Endothelial cell of umbilical vein (primary cell): Measurements from ENCODE around the gene SRSF1. TPM values are rescaled to one million over a fixed set of nuclear protein-coding genes. Genes with fewer than 3 reads are reported as not detected.

Source experiments
- BruUV-seq: library from RNA; stranded (reverse); fragments of 400-500 nt; replicated peaks from 2 replicates; lab custom pipeline; 2021; lab: Mats Ljungman, UMichigan
- CTCF ChIA-PET: fragments of 300-600, 350-600 bp; sonication (Branson Sonifier 250); formaldehyde crosslinking; loops from one replicate; lab custom pipeline; 2021; ENCODE audit warnings: antibody characterized with exemption, inconsistent platforms; lab: Charles Lee
- POLR2A ChIA-PET: fragments of 300-600, 350-600 bp; sonication (Branson Sonifier 250); formaldehyde crosslinking; loops from one replicate; lab custom pipeline; 2021; ENCODE audit warnings: antibody characterized with exemption, inconsistent platforms; lab: Charles Lee
- DNase-seq: peaks from one replicate; pipeline ENCODE4 v3.0.0-alpha.2; 2011; ENCODE audit warnings: low read depth, low spot score
- FAIRE-seq: peaks from 2 replicates; lab custom pipeline; 2011; peaks lifted over from hg19 to GRCh38; lab: Jason Lieb, UNC
- H2AFZ ChIP-seq: 2 replicates; pipeline ENCODE4 v1.6.0; 2012; ENCODE audit warnings: low read depth, low read length, control low read depth, inconsistent platforms
- H3K27ac ChIP-seq: 2 replicates; pipeline ENCODE4 v1.5.1; 2011; ENCODE audit warnings: low read depth, mild to moderate bottlenecking, control low read depth, low read length, moderate library complexity; ENCODE audit not compliant: insufficient read depth
- H3K27me3 ChIP-seq, 2 experiments: 2 replicates each; pipeline versions ENCODE4 v1.6.0 to v1.6.1; 2011; ENCODE audit warnings: low read length in 2 of 2, mixed read lengths in 1 of 2; ENCODE audit not compliant: control insufficient read depth in 2 of 2, insufficient read depth in 2 of 2
- H3K36me3 ChIP-seq, 2 experiments: 2 replicates in 1 of 2; 3 replicates in 1 of 2; pipeline ENCODE4 v1.5.1; 2011; ENCODE audit warnings: low read length in 2 of 2, mild to moderate bottlenecking in 1 of 2, moderate library complexity in 1 of 2; ENCODE audit not compliant: control insufficient read depth in 2 of 2, insufficient read depth in 2 of 2; ENCODE audit errors: extremely low read depth in 1 of 2
- H3K4me1 ChIP-seq: 3 replicates; pipeline ENCODE4 v1.5.1; 2011; ENCODE audit warnings: mild to moderate bottlenecking, low read length; ENCODE audit not compliant: control insufficient read depth, insufficient read depth; ENCODE audit errors: extremely low read depth
- H3K4me2 ChIP-seq: 2 replicates; pipeline ENCODE4 v1.6.1; 2011; ENCODE audit warnings: low read length, control low read depth, mixed read lengths; ENCODE audit not compliant: insufficient read depth
- H3K4me3 ChIP-seq, 3 experiments: fragments of 200-600 bp in 1 of 3; sonication (generic), shearing (Covaris generic) in 1 of 3; replicated peaks in 1 of 3; 2 replicates each; pipeline ENCODE4 v1.5.1; 2011 to 2016; ENCODE audit warnings: control low read depth in 3 of 3, low read length in 3 of 3, mild to moderate bottlenecking in 2 of 3, inconsistent platforms in 1 of 3, low read depth in 1 of 3, moderate library complexity in 1 of 3; ENCODE audit not compliant: insufficient read depth in 1 of 3
- H3K79me2 ChIP-seq: 2 replicates; pipeline ENCODE4 v1.6.0; 2012; ENCODE audit warnings: low read length, inconsistent platforms; ENCODE audit not compliant: control insufficient read depth, insufficient read depth
- H3K9ac ChIP-seq: replicated peaks from 2 replicates; pipeline ENCODE3; 2011; ENCODE audit warnings: low read length, control low read depth; ENCODE audit not compliant: insufficient read depth; ENCODE audit errors: extremely low read depth
- H3K9me1 ChIP-seq: replicated peaks from 3 replicates; pipeline ENCODE4 v1.6.0; 2011; ENCODE audit warnings: mild to moderate bottlenecking, low read length; ENCODE audit not compliant: control insufficient read depth, insufficient read depth; ENCODE audit errors: extremely low read depth
- H3K9me3 ChIP-seq: replicated peaks from 2 replicates; pipeline ENCODE4 v1.5.1; 2012; ENCODE audit warnings: low read length, inconsistent platforms; ENCODE audit not compliant: control insufficient read depth, insufficient read depth
- H4K20me1 ChIP-seq: replicated peaks from 2 replicates; pipeline ENCODE3; 2011; ENCODE audit warnings: mild to moderate bottlenecking, low read length; ENCODE audit not compliant: control insufficient read depth, insufficient read depth; ENCODE audit errors: extremely low read depth
- CTCF ChIP-seq, 2 donors: IDR thresholded peaks; 1 replicate in 1 of 2; 2 replicates in 1 of 2; pipeline ENCODE4 v1.5.1; 2011; ENCODE audit warnings: low read length in 2 of 2, mild to moderate bottlenecking in 2 of 2, moderate library complexity in 2 of 2, control low read depth in 1 of 2, inconsistent platforms in 1 of 2, low read depth in 1 of 2; ENCODE audit not compliant: insufficient read depth in 1 of 2; ENCODE audit errors: extremely low read depth in 1 of 2
- EZH2 ChIP-seq: IDR thresholded peaks from 2 replicates; pipeline ENCODE4 v1.6.1; 2012; ENCODE audit warnings: borderline replicate concordance, low read depth, mild to moderate bottlenecking, moderate library complexity, low read length, inconsistent platforms; ENCODE audit not compliant: severe bottlenecking
- FOS ChIP-seq: IDR thresholded peaks from 2 replicates; pipeline ENCODE4 v1.6.1; 2011; ENCODE audit warnings: mild to moderate bottlenecking, low read length, moderate library complexity, borderline replicate concordance; ENCODE audit not compliant: insufficient read depth
- GATA2 ChIP-seq: IDR thresholded peaks from 2 replicates; pipeline ENCODE4 v1.7.0; 2011; ENCODE audit warnings: low read depth, mild to moderate bottlenecking, moderate library complexity, mixed read lengths, low read length; ENCODE audit not compliant: insufficient read length, insufficient read depth
- JUN ChIP-seq: IDR thresholded peaks from 2 replicates; pipeline ENCODE4 v1.6.1; 2011; ENCODE audit warnings: borderline replicate concordance, low read depth; ENCODE audit not compliant: insufficient read length, insufficient read depth
- MAX ChIP-seq: IDR thresholded peaks from 2 replicates; pipeline ENCODE4 v1.6.1; 2011; ENCODE audit not compliant: insufficient read depth, insufficient read length
- MYC ChIP-seq: IDR thresholded peaks from one replicate; pipeline ENCODE4 v1.6.1; 2011; ENCODE audit warnings: mild to moderate bottlenecking, low read depth, low read length
- POLR2A ChIP-seq: IDR thresholded peaks from 2 replicates; pipeline ENCODE4 v1.6.1; 2012; ENCODE audit warnings: low read depth, mild to moderate bottlenecking, control low read depth, low read length
- POLR2AphosphoS5 ChIP-seq: IDR thresholded peaks from 2 replicates; pipeline ENCODE4 v1.6.1; 2012; ENCODE audit warnings: low read depth, mild to moderate bottlenecking, control low read depth, low read length, moderate library complexity; ENCODE audit not compliant: insufficient read depth
- dilution Hi-C: fragments of 300-500 bp; cut with MboI; formaldehyde crosslinking; loops from one replicate; pipeline ENCODE4 v1.15.0; 2019; ENCODE audit warnings: low sequenced_read_pairs; ENCODE audit not compliant: extremely low pct_ligation_motif_present
- intact Hi-C: fragments of 100-400 bp; cut with micrococcal nuclease; formaldehyde crosslinking; loops from one replicate; pipeline ENCODE4 v1.10.0; 2022
- polyA plus RNA-seq, 4 experiments: library from polyadenylated mRNA; depleted of rRNA in 3 of 4; stranded (reverse) in 3 of 4; unstranded in 1 of 4; fragments of >200 nt; gene quantifications; 2 replicates each; pipeline versions ENCODE4 v1.2.1 to v1.2.3, GENCODE V29; 2011 to 2012; ENCODE audit warnings: missing spikeins in 1 of 4
- total RNA-seq: library from RNA; stranded (reverse); gene quantifications from 2 replicates; pipeline ENCODE4 v1.2.3, GENCODE V29; 2021

Gene SRSF1
- total and polyA plus RNA-seq, 2 donors (not counting 3 experiments of a cell fraction or from before 2014, with no cell fraction given) = 133 to 316 TPM

DNA sequence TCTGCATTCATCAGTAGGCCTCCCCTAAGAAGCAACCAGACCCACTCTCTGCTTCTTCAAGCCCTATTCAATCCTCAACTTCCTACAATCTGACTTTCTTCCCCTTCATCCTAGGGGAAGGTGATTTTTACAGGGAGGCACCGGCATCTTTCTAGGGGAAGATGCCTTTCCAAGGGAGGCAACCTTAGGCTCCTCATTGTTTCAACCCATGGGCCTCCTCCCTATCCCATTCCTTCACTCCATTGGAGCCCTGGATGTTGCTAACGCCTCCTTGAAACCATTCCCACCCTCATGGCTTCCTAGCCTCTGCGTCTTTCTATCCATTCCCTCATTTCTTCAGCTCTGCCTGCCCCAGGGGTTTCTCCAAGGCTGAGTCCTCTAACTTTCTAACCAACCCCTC is 49.2 kb downstream of the SRSF1 start:
- no peak for FAIRE-seq
- CTCF ChIA-PET = no interaction called here

More for the DNA sequence above, 49.2 kb downstream of the SRSF1 start:
- DNase-seq = no peak
- BruUV-seq = no TSS peak
- dilution Hi-C loops = no loop called here
- Histone ChIP-seq H2AFZ (no peak overlapping the region), H3K36me3 (no peaks in the 10 kb centered on the region), H3K4me1 (peaks cover 16% of the 10 kb centered on the region), H3K79me2 (no peaks in the 10 kb centered on the region), H3K27me3 (peaks cover 2 to 7% of the 10 kb centered on the region in 2 experiments), H3K4me2 (no peak overlapping the region), H3K27ac (no peak overlapping the region), H3K9ac (no peak overlapping the region), H4K20me1 (no peaks in the 10 kb centered on the region), H3K9me1 (no peaks in the 10 kb centered on the region), H3K9me3 (no peaks in the 10 kb centered on the region), H3K4me3 (no peak overlapping the region)
- no peak for TF ChIP-seq GATA2
- TF ChIP-seq POLR2AphosphoS5 = no peak
- no peak for TF ChIP-seq CTCF (IDR thresholded peaks at IDR 0.05; ENCODE audit: extremely low read depth in 1 of 2, insufficient read depth in 1 of 2, low read depth in 1 of 2, low read length in 2 of 2)
- TF ChIP-seq MAX = no peak
- TF ChIP-seq EZH2 = no peak
- TF ChIP-seq JUN = no peak
- TF ChIP-seq POLR2A = no peak
- TF ChIP-seq MYC = no peak
- no peak for TF ChIP-seq FOS
- POLR2A ChIA-PET = no interaction called here
- intact Hi-C loops = no loop called here
